HG02852 (cell line): ENCODE results near the gene LHFPL4.

Source experiments
- ATAC-seq: cut with Tn5 transposase; IDR thresholded peaks from one replicate; pipeline ENCODE4 v1.9.1; 2021; ENCODE audit warnings: mild to moderate bottlenecking, moderate library complexity; ENCODE audit not compliant: unreplicated experiment

The LHFPL4 gene

GRCh38 chr3:9476935-9477334 is 76.7 kb downstream of the LHFPL4 start:
- no peak for ATAC-seq

GRCh38 chr3:9474482-9474881 is 79.1 kb downstream of the LHFPL4 start:
- ATAC-seq, result no peak

- no peak for ATAC-seq
Observed at GRCh38 chr3:9473496-9474065, 80.0 kb downstream of the LHFPL4 start.

GRCh38 chr3:9469986-9470385 is 83.6 kb downstream of the LHFPL4 start:
- no peak for ATAC-seq

- no peak for ATAC-seq
Observed at GRCh38 chr3:9468460-9468859, 85.2 kb downstream of the LHFPL4 start.

- ATAC-seq, result no peak
Observed at GRCh38 chr3:9467451-9467850, 86.2 kb downstream of the LHFPL4 start.

- ATAC-seq, result no peak
Observed at GRCh38 chr3:9455596-9456131, 98.0 kb downstream of the LHFPL4 start.

GRCh38 chr3:9452417-9452816 is 101.2 kb downstream of the LHFPL4 start:
- ATAC-seq, result no peak

GRCh38 chr3:9450991-9451390 is 102.6 kb downstream of the LHFPL4 start:
- ATAC-seq, result no peak

- ATAC-seq, result no peak
Observed at GRCh38 chr3:9450126-9450525, 103.5 kb downstream of the LHFPL4 start.

GRCh38 chr3:9448643-9449042 is 105.0 kb downstream of the LHFPL4 start:
- ATAC-seq, result no peak
